NCI-H2081 (cell line): ENCODE results near the gene MMP15.
"Not testable (repeated sequence)": the region's sequence is repeated elsewhere in the genome, so short reads cannot be mapped to it uniquely, and the experiment has no call there.

Experiments used
- DNase-seq, 2 experiments: peaks; one replicate each; lab custom pipeline; 2025; lab: John Stamatoyannopoulos, UW

MMP15 gene

GRCh38 chr16:58086381-58087208 lies 61.0 kb downstream of the MMP15 start:
- peak; percentile 34 to 78 for DNase-seq

DNA sequence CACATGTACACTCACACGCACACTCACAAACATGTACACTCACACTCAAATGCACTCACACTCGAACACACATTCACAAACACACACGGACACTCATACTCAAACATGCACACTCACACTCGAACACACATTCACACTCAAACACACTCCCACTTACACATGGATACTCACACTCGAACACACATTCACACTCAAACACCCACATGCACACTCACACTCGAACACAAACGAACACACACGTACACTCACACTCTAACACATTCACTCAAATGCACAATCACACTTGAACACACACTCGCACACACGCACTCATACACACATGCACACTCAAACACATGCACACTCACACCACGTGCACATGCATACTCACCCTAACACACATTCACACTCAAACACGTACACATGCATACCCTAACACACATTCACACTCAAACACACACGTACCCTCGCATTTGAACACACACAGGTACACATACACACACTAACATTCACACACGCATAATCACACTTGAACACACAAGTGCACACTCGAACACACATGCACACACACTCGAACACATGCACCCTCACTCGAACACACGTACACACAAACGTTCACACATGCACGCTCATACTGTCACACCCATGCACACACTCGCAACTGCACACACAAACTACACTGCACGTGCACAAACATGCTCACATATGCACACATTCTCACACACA lies 61.8 kb downstream of the MMP15 start:
- no peak for DNase-seq

- no peak for DNase-seq
Measured at GRCh38 chr16:58088091-58088490, 62.5 kb downstream of the MMP15 start.

- not testable (repeated sequence) for DNase-seq
Measured at GRCh38 chr16:58090396-58090795, 64.8 kb downstream of the MMP15 start.

- no peak for DNase-seq
Measured at GRCh38 chr16:58094026-58094425, 68.5 kb downstream of the MMP15 start.

DNA sequence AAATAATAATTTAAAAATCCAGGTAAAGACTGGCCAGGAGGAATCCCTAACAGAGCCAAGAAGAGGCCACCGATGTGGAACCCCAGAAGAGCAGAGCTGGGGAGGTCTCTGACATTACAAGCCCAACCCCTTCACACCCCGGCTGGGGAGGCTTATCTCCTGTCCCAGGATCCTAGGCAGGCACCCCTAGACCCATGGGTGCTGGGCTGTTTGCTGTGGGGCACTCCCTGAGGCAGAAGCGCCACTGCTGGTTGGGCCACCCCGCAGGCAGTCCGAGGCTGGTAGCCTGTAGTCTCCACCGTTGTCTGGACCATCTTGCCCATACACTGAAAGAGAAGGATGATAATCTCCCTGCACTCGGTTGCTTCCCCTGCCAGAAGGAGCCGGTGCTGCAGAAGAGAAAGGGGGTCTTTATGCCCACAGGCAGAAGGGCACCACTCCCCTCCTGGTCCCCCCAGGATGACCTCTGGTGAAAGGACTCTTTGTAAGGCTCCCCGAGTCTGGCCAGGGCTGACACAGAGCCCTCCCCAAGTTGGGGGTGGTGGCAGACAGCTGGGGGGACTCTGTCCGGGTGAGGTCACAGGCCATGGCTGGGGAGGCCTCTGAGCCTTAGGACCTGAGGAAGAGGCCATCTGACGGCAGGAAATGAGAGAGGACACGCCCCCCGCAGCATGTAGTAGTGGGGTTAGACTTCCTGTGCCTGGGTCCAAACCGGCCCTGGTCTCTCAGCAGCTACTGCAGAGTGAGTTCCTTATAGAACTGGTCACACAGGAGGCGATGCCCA lies 69.4 kb downstream of the MMP15 start:
- no peak for DNase-seq

DNA sequence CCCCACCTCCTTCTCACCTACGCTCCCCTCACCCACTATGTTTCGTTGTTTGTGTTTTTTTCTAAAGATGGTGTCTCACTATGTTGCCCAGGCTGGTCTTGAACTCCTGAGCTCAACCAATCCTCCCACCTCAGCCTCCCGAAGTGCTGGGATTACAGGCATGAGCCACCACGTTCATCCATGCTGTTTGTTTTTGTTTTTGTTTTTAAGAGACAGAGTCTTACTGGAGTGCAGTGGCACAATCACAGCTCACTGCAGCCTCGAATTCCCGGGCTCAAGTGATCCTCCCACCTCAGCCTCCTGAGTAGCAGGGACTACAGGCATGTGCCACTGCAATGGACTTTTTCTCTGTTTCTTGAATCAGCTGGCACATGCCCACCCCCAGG lies 70.0 kb downstream of the MMP15 start:
- not testable (repeated sequence) for DNase-seq

- DNase-seq: no peak
Measured at GRCh38 chr16:58096249-58096648, 70.7 kb downstream of the MMP15 start.
